GM23338 (cell line): ENCODE results near the gene CENPT.

Experiments used
- CTCF ChIP-seq, 2 experiments: fragments of 200-600 bp in 1 of 2; sonication (generic) in 1 of 2; conservative IDR thresholded peaks; 2 replicates each; pipeline versions ENCODE4 v1.5.1 to v1.6.1; 2016 to 2017; ENCODE audit warnings: antibody characterized with exemption in 2 of 2, low read depth in 2 of 2, mild to moderate bottlenecking in 2 of 2, moderate library complexity in 1 of 2
- EZH2 ChIP-seq: fragments of 200-600 bp; sonication (generic); IDR thresholded peaks from one replicate; pipeline ENCODE4 v1.8.0; 2017; ENCODE audit warnings: antibody characterized with exemption, mild to moderate bottlenecking, low read depth; ENCODE audit not compliant: unreplicated experiment
- STAT1 ChIP-seq: IDR thresholded peaks from one replicate; pipeline ENCODE4 v1.6.1; 2016; ENCODE audit warnings: antibody characterized with exemption; ENCODE audit not compliant: unreplicated experiment

- TF ChIP-seq CTCF (conservative IDR thresholded peaks at IDR 0.05; ENCODE audit: low read depth in 2 of 2) = no peak
- TF ChIP-seq STAT1 = no peak
- no peak for TF ChIP-seq EZH2
Measured at GRCh38 chr16:67803894-67804293, 43.6 kb downstream of the CENPT start.
